EH (cell line): ENCODE results near the gene DBH.

Experiments used
- DNase-seq: peaks from one replicate; pipeline ENCODE4 v3.0.0-alpha.2; 2015; ENCODE audit warnings: low read depth

DBH gene

DNA sequence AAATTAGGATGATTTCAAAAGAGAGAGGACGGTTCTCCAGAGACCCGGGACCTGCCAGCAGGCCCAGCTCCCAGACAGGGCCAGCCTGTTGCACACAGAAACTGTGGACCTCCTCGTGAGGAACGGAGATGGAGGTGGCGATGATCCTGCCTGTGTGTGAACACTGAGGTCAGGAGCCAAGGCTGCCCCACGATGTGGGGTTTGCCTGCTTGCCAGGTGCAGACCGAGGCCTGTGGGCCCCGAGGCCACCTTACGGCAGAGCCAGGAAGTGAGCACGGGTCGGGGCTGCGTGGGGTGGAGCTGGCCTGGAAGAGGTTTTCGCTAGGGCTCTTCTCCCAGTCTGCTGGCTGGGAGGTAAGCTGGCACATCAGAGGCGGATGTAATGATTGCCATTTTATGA lies 31.3 kb upstream of the DBH start:
- DNase-seq, result no peak

DNA sequence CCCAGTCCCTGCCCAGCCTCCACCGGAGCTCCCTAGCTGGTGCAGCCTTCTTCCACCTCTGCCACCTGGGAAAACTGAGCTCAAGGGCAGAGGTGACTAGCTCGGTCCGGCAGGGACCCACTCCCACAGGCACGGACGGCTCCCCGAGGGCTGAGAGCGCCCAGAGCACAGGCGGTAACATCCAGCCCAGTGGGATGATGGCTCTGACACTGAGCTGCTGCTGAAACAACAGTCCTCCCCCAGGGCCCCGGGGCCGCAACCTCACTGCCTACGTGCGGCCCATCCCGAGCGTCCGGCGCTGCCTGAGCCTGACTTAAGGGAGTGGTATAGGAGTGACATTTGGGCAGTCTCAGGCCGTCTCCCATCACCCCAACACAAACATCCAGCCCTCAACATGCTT lies 30.7 kb upstream of the DBH start:
- no peak for DNase-seq

DNA sequence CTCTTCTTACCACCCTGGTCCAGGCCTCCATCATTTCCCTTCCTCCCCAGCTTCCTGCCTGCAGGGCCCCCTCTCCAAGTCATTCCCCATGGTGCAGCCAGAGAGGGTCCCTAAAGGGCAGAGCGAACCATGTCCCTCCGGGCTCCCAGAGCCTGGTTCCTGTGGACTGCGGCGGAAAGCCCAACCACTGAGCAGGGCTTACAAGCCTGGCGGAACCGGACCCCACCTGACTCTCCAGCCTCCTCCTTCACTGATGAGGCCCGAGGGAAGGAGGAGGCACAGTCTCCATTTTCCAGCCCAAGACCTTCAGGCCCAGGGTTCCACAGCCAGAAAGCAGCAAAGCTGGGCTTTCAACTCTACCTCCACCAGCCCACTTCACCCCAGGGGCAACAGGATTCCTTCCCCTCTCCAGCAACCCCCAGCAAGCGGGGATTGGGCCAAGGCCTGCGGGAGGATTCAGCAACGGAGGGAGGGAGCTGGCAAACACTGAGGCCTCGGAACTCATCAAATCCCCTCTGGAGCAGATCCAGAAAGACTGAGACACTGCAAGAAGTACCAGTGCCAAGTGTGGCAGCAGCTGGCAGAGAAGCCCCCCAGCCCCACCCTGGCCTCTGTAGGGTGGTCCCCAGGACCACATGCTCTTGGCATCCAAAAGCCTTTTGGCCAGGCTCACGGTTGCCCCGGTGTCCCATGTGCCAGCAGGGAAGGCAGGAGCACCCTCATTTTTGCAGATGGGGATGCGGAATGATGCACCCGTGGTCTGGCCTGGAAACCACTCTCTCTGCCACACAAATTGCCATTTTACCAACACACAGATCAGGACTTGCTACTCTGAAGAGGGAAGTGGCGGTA lies 30.1 kb upstream of the DBH start:
- DNase-seq, result no peak

DNA sequence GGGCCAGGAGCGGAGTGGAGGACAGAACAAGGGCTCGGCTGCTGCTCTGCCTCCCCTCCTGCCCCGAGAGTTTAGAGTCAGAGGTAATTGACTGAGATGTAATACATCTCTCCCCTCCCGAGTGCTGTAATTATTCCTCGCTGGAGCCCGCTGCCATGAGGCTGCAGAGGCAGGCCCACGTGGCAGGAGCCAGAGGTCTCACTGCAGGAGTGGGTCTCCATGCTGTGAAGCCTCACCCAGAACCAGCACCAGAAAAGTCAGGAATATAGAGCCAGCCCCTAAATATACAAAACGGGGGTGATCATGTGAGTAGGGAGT lies 29.5 kb upstream of the DBH start:
- DNase-seq, result no peak

DNA sequence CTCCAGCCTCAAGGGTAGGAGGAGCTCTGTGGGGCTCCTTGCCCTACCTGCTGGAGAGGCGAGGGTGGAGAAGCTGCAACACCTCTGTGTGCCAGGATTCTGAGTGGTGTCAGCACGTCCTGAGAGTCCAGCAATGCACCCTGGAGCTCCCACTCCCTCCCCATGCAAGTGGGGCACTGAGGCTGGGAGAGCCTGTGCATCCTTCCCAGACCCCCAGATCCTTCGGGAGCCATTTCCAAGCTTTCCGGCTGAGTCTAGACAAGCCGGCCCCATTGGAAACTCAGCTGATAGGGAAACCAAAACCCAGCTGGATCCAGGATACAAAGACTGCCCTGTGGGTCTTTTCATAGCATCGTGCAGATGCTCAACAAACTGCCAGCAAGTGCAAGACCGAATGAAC lies 28.8 kb upstream of the DBH start:
- DNase-seq, result no peak

DNA sequence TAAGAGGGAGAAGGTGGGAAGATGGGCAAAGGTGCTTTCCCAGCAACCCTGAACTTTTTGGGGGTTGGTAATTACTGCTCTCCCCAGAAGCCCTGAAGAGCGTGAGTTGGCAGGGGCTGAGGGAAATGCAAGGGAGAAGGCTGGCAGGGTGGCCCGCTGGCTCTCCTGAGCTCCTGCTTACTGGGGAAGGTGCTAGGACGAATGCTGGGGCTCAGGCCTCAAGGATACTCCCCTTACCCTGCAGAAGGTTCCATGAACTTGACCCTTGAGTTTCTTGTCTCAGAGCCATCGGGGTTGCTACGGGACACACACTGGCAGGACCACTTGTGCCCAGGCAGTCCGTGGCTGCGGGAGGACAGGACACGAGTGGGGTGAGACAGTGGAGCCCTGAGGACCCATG lies 28.2 kb upstream of the DBH start:
- no peak for DNase-seq

DNA sequence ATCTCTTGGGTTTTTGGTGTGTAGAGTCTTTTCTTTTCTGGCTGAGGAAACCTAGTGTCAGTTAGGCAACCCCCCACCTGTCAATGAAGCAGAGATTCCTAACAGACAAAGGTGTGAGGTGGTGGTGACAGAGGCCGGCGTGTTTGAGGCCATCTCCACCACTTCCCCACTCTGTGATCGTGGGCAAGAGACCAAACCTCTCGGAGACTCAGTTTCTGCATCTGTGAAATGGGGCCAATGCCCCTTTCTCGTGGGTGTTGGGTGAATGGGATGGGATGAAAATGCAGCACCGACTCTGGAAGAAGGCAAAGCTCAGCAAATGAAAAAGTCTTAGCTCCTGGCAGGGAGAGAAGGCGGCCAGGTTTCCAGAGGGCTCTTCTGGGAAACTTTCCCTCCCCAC lies 27.8 kb upstream of the DBH start:
- DNase-seq, result no peak

DNA sequence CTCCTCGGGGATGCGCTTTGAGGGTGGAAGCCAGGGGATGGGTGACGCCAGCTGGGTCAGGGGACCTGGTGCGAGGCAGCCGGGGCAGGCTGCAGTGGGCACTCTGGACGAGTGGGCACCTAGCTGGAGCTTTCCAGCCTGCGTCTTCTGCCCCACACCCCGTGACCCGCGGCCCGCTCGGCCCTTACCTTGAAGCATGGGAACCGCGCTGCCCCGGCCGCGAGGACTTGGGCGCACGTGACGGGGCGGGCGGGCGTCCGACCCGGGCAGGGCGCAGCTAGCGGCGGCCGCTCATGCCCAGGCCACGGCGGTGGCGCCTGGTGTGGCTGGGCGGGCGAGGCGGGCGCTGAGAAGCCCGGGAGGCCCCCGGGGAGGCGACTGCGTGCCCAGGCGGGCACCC lies 27.3 kb upstream of the DBH start:
- DNase-seq, result no peak

DNA sequence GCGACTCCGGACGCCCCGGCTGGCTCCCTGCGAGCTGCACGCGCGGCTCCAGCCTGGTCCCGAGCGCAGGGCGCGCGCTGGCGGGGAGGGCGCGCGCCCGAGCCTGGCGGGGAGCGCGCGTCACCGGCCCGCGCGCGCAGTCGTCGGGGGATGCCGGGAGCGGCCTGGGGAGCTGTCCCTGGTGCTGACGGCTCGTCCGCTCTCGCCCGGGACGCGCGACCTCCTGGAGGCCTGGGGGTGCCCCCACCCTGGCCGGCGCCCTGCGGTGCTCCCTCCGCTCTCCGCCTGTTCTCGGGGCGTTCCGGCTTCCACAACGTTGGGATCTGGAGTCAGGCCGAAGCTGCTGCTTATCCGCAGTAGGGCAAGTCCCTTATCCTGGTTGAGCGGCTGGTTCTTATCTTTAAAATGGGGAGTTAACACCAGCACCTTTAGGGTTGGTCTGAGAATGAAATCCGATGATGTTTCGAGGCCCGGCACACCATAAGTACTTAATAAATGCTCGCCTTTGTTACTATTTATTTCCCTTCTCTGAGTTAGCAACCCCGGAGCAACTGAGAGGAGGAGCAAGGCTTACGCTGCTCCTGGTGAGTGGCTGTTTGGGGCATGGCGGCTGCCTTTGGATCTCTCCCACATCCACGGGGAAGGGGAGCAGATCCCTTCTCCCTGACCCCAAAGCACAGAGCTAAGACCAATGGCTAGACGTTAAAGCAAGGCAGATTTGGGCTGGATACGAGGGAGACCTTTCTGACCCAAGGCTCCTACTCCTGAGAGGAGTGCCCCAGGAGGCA lies 26.7 kb upstream of the DBH start, which contains the start of gene FAM163B:
TSS of gene FAM163B (minus strand) at position 79 of the 788 bp plus-strand sequence. CDS start 29,166 bp downstream, outside the sequence.
- DNase-seq, result peak; percentile 11

DNA sequence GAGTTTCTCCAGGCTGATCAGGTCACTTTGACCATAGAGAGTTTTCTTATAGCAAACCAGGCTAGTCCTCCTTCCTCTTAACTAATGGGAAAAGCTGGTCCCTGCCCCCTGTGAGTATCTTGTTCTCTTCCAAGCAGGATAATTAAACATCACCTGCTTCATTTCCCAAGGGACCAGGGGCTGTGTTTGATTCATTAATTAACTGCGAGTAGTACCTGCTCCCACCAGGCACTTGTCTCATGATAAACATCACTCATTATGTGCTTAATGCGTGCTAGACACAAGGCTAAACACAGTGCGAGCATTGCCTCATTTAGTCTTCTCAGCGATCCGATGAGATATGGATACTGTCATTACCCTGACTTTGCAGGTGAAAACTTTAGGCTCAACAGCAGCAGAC lies 25.3 kb upstream of the DBH start:
- no peak for DNase-seq

DNA sequence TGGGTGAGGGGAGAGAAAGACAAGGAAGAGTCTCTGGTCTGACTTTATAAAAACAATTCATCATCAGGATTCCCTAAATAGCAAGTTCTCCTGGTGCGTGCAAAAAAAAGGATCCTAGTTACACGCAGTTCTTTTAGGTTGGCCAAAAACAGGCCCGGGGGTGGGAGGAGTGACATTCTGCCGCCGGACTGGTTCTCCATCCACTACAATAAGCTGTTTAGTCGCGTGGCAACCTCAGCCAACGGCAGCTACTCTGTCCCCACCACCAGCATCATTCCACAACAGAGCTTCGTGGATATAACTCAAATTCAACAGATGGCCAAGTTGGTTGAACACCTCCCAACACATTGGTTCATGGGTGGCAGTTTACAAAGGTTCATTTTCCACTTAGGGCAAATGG lies 24.1 kb upstream of the DBH start:
- DNase-seq, result no peak

DNA sequence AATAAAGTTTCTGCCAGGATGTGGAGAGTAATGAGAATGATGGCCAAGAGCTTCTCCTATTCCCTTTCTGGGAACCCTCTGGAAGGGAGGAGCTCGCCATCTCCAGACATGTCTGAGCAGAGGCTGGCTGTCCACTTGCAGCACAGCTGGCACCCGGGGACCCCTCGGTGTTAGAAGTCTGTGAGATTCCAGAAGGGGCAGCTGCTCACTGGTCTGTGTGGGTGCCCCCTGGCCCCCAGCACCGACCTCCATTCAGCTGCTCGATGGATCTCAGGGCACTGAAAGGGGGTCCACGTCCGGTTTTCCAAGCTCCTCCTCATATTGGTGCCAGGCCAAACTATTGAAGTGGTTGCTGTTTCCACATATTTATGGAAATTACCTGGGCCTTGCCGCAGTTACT lies 23.3 kb upstream of the DBH start:
- DNase-seq, result no peak

DNA sequence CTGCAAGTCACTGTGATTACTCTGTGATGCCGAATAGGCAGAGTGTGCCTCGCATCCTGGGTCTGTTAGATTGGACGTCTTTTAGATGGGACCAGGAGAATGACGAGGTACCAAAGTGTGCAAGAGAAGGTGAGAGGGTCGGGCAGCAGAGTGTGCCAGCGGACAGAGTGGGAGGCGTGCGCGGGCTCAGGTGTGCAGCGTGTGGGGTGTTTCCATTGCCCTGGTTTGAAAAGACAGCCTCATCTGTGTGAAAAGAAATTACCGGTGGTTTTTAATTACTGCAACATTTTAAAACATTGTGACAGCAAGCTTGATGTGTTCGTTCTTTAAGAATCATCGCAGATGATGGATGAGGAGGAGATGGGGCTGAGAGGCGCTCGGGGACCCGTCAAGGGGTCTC lies 22.7 kb upstream of the DBH start:
- DNase-seq, result no peak

DNA sequence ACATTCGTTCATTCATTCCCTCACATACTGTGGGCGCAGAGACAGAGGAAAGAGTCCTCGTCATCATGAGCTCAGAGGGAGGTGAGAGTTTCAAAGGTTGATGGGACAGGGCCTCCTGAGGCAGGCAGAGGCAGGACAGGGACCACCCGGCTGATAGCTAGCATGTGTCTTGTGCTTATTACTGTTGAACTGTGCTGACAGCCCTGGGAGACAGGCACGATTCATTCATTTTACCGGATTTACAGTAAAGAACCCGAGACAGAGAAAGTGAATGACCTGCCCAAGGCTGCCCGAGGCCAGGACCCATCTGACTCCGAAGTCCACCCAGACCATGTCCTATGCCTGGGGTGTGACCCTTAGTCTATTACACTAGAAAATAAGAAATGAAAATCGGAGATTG lies 22.1 kb upstream of the DBH start:
- no peak for DNase-seq

DNA sequence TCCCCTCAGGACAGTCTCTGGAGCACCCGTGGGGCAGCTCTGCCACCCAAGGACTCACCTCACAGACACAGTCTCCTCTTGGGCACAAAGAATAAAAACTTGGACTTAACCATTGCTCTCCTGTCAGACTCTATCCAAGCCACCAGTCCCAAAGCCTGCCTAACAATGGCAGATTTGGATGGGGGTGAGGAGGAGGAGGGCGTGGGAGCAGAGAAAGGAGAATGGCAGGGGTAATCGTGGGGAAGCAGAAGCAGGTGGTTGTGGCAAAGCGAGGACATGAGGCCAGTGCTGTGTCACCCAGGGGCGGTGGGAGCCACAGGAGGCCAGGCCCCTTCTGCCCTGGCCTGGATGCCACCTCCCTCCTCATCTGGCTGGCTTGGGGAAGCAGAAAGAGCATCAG lies 21.5 kb upstream of the DBH start:
- no peak for DNase-seq

DNA sequence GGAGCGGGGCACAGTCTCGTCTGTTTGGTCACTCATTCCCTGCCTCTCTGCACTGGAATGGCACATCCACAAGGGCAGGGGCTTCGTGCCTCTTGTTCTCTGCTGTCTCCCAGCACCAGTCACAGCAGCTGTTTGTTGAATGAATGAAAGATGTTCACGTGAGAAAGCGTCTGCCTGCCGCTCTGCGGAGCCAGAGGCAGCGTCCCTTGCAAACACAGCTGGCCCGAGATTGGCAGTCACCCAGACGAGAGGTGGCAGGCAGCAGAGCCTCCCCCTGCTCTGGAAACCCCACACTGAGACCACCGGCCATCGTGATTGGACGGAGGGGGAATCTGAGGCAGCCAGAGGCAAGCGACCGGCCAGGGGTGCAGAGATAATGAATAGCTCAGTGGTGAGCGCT lies 21.0 kb upstream of the DBH start:
- no peak for DNase-seq

DNA sequence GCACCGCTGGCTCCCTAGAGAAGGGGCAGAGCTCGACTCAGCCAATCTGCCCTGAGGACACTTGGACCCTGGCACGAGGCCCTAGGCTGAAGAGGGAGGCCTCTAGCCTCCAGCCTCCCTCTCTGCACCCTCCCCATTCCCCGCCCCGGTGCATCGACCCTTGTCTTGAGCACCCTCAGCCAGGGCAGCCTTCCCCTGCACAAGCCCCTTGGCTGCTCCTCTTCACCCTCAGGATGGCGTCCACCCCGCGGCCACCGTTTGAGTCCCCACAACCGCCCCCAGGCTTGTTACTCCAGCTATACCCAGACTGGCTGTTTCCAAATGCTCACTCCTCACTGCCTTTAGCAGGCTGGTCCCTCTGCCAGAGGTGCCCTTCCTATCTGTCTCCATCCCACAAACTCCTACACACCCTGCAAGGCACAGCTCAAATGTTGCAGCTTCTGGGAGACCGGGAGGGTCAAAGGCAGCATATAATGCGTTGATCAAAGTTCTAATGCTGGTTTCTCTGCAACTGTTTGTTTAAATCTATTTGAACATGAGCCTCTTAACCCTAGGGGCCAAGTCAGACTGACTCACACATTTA lies 20.5 kb upstream of the DBH start:
- DNase-seq, result no peak

DNA sequence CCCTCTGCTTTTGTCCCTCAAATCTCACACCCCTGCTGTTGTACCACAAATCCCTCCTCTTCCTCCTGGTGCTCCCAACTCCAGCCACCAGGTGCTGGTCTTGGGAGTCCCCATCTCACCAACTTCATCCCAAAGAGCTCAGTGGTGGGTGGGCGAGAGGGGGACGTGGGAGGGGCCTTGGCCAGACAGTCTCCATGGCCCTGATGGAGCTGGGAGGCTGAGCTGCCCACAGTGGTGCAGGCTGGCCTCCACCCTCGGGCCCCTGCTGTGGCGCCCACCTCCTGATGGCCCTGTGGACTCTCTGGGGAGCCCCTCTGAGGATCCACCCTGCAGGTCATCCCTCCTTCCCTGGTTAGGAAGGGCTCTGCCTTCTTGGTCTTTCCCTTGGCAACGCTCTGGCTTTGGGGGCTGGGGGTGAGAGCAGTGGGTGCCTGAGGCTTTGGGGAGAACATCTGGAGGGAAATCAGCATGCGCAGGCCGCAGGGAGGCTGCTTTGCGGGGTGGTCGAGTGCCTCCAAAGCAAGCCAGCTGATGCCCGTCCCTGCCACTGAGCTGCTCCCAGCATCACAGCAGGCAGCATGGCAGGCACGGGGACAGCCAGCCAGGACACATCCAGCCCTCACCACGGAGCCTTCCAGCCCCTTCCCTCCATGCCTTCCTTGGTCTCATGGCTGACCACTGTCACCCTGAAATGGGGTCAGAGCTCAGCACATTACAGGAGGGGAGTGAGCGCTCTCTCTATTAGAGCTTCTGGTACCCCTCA lies 19.3 kb upstream of the DBH start:
- no peak for DNase-seq

DNA sequence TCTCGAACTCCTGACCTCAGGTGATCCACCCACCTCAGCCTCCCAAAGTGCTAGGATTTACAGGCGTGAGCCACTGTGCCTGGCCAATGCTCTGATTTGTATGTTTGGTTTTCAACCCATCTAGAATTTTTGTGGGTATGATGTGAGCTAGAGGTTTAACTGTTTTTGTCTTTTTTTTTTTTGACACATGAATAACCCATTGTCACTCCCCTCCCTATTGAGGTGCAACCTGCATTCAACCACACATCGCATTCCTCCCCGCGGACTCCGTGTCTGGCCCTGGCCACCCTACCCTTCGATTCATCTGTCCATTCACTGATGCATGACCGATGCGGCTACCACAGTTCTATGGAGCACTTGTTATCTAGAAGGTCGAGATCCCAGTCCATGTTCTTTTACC lies 17.4 kb upstream of the DBH start:
- no peak for DNase-seq

DNA sequence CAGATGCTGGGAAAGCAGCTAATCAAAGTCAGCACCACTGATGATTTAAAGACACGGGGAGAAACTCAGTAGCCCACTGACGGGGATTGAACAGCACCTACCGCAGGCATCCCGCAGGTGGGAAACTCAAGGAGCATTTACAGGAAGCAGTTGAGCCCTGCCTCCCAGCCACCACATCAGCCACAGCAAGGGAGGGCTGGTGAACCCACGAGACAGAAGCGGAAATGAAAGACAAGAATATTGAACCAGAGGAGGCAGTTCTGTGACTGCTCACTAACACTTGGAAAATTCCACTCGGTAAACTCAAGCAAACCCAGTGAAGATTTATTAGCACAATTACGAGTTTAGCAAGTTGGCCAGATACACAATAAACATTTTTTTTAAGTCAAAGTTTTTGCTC lies 16.4 kb upstream of the DBH start:
- DNase-seq, result peak; percentile 0

DNA sequence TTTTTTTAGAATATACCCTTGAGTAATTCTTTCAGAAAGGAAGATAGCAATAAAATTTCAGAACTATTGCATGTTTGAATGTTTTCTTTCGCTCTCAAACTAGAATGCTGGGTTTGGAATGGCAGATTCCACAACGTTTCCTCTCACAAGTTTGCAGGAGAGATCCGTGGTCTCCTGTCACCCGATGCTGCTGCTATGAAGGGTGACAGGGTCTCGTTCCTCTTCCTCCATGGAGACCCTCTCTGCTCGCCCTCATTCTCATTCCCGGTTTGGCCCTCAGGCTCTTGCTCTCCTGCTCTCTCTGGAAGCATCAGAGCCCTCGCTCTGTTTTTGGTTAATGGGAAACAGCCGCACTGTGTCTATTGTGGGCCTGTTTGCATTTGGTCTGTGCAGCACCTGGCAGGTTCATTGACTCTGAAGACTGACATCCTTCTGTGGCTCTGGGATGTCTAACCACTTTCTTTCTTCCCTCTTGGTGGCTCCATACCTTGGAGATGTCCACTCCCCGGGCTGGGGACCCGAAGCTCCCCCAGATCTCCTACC lies 14.4 kb upstream of the DBH start:
- DNase-seq, result no peak

DNA sequence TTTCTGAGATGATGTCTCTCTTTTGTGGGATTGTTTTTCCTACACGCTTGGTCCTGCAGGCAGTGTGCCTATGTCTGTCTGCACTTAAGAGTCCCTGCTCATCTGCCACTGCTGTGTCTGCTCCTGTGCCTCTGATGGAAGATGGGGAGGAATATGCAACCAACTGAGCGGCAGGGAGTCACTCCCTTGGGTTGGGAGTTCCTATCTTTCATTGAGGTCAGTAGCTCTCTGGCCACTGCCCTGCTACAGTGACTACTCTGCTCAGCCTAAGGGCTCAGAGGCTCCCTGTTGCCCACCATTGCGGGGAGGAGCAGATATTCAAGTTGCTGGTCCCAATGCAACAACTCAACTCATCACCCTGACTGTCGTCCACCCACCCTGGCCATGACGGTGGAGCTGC lies 13.6 kb upstream of the DBH start:
- no peak for DNase-seq
